HG03097 (cell line): ENCODE data around the gene TMEM127.
"Not testable (repeated sequence)": the region's sequence is repeated elsewhere in the genome, so short reads cannot be mapped to it uniquely, and the experiment has no call there.

Experiments used
- ATAC-seq: cut with Tn5 transposase; IDR thresholded peaks from one replicate; pipeline ENCODE4 v1.9.1; 2021; ENCODE audit not compliant: unreplicated experiment, low FRiP score

Gene TMEM127

DNA sequence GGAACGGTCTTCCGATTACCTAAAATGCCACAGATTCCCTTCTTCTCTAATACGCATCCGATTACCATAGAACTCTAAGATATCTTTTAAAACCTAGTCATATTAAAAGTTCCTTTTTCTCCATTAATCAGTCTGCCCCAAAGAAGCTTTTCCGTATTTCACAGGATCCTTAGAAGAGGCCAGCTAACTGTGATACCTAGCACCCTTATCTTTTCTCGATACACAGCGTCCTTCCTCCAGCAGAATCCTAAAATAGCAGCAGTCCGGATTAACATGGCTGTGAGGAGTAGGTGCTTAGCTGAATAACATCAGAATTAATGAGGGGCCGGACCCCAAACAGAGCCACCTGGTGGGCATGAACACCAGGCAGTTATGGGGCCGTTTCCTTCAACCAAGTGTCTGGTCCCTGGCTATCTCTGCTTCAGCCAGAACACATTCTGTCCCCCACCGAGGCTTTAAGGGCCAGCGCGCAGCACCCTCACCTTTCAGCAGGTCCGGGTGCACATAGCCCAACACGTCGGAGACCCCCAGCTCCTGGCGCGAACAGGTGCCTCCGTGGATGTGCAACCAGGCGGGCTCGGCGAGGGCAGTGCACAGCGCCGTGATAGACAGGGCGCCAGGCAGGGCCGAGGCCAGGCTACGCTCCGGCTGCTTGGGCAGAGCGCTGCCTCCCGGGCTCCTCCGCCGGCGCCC lies 995 bp downstream of the TMEM127 start:
- peak; percentile 21 for ATAC-seq

DNA sequence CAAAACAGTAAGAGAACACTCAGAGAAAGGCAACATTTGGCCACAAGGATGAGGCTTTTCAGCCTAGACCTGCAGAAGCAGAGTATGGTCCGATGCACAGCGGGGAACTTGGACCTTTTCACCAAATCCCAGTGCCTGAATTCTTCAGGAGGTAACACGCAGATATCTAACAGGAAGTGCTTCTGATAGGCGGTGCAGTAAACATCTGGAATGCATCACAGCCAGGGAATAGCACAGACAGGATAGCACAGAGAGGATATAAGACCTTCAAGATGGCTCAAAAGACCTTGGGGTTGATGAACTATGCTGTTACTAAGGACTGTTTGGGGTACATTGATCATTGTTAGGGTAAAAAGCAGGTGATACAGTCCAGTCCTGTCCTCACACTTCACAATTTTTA lies 1.7 kb downstream of the TMEM127 start:
- ATAC-seq: no peak

DNA sequence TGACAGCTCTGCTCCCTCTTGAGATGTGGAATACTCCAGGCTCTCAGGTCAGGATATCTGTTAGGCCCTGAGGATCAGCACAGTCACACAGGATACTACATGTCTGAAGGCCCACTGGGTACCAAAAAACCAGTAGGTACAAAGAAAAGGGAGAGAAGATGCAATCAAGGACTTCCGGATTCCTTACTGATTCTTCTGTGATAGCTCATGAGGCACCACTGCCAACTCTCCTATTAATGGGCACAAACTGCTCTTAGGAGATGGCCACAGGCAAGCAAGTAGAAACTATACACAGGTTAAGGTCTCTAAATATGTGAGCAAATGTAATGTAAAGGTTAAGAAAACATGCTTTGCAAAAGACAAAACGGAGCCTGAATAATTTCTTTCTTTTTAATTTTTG lies 3.5 kb downstream of the TMEM127 start:
- ATAC-seq: no peak

DNA sequence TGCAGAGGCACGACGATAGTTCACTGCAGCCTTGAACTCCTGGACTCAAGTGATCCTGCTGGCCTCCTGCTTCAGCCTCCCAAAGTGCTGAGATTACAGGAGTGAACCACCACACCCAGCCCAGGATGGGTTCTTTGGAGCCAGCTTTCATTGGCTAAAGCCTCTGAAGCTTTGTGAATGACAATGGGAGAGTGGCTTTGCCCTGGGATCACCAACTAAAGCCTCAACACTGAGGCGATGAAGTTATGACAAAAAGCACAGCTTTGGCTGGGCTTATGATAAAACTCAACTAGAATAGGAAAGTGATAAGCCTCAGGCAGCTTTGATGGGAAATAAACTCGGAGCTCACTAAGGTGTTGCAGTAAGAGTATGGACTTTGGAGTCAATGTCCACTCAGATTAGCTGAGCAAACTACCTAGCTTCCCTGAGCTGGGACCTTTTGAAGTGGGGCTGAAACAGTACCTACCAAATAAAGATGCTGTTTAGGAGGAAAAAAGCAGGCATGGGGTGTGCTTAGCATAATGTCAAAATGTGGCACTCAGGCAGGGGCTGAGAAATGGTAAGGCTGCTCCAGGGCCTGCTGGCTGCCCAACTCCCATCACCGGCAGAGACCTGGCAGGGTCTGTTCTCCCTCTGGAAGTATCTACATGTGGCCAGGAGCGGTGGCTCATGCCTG lies 4.3 kb downstream of the TMEM127 start:
- ATAC-seq: no peak

DNA sequence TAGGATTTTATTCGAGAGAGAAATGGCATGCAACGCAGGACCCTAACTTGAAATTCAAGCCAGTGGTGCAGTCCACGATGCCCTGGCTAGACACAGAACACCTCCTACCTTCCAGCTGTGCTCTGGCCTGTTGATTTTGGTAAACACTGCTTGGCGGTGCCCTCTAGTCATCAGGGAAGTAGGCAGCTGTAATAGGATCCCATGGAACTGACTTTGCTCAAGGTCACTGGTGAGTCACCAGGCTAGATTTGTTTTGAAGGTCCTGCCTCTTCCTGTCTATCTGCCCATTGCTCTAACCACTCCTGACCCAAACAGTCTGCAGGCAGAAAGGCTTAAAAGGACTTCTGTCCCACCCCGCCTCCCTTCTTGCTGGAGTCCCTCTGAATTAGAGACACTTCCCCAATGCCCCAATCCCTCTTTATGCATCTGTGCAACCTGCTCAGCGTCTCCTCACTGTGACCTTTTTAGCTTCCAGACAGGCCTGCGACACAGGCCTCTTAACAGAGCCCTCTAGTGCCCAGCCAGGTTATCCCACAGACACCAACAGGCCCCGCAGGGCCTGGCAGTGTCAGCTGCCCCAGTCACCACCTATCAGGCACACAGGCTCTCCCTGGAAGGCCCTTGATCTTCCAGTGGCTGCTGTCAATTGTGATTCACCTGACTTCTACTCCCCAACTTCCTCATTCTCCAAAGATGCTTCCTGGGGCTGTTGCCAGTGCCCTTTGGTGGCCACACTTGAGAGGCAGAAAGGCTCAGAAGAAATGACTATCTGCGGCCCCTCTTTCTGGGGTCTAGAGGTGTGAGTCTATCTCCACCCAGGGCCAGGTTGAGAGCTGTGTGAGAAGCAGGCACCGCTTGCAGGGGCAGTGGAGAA lies 5.2 kb downstream of the TMEM127 start:
- no peak for ATAC-seq

DNA sequence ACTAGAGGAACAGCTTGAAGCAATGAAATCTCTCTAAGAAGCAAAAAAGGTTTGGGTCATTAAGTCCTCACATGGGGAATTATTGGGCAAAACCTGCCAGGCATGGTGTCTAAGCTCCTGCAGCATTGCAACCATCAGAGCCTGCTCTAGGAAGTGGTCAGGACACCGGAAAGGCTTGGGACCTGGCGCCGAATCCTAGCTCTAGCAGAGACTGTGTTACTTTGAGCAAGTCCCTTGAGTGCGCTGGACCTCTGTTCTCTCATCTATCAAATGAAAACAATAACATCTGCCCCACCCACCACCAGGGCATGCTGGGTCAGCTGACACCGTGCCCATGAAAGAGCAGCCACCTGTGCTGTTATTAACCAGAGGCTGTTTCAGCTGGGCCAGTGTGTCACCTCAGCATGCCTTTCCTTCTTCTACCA lies 6.3 kb downstream of the TMEM127 start:
- no peak for ATAC-seq

DNA sequence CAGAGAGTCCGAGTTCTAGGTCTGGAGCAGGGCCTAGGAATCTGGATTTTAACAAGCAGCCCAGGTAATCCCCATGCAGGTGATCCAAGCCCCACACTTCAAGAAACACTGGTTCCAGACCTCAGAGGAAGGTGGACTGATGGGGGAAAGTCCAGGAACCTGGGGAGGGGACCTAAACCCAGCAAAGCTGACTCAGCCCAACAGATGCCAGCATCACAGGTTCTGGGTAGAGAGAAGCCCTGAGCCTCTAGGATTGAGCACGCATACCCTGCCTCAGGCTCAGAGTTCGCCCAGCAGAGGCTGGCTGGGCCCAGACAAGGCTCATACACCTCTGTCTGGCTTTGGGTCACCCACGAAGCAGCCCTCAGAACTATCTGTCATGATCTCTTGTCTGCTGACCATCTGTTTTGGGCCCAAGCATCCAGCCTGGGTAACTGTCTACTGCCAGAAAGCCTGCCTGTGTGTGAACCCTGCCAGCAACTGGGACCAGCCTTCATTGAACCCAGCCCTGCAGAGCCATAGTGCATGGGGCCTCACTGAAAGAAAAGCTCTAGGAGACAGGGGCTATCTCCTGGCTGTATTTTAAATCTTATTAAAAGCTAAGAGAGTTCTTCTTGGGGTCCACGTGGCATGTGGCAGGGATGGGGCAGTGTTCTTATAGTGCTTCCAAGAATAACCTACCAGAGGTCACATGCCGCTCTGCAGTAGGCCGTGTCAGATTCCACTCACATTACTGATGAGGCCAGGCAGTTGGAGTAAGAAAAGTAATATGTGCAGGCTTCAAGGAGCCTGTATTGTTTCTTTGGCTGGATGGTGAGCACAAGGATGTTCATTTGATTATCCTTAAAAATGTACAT lies 7.4 kb downstream of the TMEM127 start:
- ATAC-seq: no peak

DNA sequence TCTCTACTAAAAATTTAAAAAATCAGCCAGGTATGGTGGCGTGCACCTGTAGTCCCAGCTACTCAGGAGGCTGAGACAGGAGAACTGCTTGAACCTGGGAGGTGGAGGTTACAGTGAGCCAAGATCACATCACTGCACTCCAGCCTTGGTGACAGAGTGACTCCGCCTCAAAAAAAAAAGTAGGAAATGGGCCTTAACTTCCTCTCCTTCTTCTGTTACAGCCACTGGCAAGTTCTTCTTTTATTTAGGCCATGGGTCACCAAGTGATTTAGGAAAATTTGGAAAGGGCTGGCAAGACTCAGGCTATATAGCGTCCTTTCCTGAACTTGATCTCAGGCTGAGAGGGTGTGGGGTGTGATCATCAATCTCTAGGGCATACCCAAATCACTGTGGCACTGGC lies 8.1 kb downstream of the TMEM127 start:
- ATAC-seq: not testable (repeated sequence)

DNA sequence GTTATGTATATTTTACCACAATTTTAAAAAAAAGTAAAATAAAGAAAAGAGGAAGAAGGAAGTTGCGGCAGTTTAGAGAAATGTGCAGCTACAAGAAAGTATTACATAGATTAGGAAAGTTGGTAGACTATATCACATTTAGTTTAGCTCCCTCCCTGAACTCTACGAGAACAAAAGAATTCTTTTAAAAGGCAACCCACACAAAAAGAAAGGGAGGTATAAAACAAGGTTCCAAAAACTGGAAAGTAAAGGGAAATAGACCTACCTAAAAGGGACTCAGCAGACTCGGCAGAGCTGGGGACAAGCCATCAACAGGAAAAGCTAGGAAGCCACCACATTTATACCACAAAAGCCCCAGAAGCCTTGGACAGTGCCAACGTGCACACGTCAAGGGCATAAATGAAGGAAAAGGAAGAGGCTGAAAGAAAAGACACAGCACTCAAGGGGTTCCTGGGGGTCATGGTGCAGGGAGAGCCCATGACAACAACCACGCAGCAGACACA lies 9.1 kb downstream of the TMEM127 start:
- ATAC-seq: no peak

DNA sequence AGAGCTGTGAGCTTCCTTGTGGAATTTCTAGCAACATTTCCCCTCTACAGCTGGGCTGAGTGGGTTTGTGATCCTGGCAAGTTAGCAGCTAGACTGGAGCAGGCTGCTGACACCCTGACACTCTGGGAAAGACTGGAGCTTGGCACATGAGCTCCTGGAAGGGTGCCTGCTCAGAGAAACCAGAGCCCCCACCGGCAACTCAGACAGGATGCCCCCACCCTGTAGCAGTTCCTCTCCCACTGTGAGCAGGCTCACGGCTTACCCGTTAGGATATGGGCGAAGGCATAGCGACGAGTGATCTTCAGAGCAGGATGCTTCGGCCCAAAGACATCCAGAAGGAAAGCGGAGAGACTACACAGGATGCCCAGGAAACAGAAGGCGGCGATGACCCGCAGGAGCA lies 11.2 kb downstream of the TMEM127 start:
- no peak for ATAC-seq

DNA sequence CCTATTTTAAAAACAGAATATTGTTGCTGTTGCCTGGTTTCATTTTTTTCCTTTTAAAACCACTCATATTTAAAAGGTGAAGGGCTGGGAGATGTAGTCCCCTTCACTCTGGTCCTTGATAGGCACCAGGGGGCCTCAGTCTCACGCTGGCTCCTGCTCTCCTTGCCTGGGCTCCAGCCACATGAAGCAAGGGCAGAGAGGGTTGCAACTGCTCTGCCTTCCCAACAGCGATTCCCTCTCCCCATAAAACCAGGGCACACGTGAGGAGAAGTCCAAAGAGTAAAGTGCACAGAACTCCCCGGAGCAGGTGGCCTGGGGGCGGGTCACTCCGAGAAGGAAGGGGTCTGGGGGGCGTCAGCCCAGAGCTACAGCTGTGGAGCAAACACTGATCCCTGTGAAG lies 12.8 kb downstream of the TMEM127 start:
- no peak for ATAC-seq

DNA sequence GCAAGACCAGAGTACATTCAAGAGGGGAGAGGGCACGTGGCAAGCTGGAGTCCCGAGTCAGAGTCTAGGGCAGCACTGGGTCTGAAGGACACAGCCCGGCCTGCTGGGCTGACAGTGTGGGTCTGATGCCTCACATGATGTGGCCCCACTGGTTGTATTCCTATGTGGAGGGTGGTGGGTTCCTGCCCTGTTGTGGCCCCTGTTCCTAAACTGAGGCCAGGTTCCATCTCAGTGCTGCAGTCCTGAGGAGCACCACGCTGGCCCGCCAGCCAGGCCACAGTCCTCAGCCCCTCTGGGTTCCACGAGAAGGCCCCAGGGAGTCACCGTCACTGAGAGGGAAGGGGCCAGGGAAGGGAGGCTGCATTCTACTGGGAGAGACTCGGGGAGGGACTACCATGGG lies 13.3 kb downstream of the TMEM127 start:
- ATAC-seq: no peak

DNA sequence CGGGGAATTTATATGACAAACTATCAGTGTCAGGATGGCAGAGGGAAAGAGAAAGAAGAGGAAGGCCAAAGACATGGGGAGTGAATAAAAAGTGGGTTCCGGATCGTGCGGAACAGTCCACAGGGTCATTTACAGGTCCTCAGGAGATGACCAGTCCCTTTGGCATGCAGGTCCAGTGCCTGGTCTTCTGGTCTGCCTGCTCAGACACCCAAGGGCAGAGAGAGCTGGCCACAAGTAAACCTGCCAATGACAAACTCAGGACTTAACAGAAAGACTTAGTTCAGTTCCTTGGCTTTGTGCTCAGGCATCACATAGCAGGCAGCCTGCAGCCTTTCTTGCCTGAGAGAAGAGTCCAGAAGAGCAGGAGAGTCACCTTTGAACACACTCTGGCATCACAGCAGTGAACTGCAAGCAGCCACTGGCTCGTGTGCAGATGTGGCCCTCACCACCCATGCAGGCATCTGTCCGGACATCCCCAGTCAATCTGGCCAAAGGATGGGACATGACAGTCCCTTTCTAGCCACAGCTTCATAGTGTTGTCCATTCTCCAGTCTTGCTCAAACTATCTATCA lies 14.0 kb downstream of the TMEM127 start:
- ATAC-seq: no peak

DNA sequence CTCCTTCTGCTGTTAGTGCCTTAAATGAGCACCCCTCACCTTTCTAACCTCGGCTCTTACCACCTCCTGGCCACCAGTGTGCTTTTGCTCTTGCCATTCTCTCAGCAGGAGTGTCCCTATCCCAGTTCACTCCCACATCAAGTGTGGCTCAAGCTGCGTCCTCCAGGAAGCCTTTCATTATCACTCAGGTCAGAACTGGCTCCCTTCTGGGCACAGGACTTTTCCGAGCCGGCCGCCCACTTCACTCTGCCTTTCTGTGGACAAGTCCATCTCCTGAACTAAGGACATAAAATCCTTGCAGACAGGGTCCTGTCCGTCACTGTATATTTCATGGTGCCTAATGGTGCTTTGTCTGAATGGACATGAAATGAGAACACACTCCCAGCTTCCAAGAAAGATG lies 15.6 kb downstream of the TMEM127 start:
- ATAC-seq: no peak

DNA sequence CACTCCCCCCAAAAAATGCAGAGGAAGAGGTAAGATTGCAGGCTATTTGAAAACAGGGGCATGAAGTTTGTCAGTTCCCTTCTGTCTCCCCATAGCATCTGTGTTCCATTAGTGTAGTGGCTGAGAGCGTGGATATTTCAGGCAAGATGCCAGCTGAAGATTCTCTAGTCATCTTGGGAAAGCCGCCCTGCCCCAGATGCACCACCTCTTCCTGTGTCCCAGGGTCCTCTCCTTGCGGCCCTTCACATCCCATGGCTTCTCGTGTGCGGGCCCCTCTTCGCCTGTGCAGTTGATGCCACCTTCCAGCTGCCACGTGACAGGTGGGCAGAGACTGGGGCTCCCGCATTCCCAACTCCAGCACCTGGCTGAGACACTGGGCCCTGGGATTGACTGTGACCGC lies 16.1 kb downstream of the TMEM127 start:
- no peak for ATAC-seq

DNA sequence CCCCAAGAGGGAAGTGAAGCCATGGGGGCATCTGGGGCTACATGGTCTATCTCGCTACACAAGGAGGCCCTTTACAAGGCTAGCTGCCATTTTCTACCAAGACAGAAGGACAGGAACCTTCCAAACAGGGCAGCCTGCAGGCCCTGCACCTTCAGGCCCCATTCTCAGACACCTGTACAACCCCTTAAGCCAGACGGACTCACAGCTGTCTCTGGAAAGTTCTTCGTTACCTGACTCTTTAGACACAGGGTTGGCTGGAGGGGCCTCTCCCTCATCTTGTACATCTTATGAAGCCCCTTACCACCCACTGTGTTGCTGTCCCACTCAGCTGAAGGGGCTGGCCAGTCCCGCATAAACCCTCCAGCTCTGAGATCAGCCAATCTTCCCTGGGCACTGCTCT lies 17.2 kb downstream of the TMEM127 start:
- no peak for ATAC-seq

DNA sequence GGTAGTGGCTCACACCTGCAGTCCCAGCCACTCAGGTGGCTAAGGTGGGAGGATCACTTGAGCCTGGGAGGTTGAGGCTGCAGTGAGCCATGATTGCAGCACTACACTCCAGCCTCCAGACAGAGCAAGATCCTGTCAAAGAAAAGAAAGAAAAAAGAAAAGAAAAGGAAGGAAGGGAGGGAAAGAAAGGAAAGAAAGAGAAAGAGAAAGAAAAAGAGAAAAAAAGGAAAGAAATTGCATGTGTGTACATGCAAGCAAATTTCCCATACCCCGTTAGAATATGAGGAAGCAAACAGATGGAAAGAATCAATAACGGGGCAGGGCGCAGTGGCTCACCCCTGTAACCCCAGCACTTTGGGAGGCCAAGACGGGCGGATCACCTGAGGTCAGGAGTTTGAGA lies 17.9 kb downstream of the TMEM127 start:
- no peak for ATAC-seq

DNA sequence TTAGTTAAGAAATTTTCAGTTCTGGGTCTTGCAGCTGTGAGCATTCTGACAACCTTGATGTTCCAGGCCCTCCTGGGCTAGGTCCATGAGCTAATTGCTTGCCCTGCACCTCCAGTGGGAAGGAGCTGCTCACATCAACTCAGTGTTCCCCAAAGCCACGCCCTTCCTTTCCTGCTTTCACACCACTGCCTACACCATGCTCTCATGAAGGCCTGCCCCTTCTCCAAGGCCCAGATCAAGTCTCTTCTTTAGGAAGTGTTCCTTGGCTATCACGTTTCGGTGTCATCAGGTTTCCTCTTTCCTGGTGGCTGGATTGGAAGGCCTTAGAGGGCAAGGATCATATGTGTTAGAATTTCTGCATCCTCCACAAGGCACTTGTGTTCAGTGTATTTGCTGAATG lies 18.8 kb downstream of the TMEM127 start:
- ATAC-seq: no peak

DNA sequence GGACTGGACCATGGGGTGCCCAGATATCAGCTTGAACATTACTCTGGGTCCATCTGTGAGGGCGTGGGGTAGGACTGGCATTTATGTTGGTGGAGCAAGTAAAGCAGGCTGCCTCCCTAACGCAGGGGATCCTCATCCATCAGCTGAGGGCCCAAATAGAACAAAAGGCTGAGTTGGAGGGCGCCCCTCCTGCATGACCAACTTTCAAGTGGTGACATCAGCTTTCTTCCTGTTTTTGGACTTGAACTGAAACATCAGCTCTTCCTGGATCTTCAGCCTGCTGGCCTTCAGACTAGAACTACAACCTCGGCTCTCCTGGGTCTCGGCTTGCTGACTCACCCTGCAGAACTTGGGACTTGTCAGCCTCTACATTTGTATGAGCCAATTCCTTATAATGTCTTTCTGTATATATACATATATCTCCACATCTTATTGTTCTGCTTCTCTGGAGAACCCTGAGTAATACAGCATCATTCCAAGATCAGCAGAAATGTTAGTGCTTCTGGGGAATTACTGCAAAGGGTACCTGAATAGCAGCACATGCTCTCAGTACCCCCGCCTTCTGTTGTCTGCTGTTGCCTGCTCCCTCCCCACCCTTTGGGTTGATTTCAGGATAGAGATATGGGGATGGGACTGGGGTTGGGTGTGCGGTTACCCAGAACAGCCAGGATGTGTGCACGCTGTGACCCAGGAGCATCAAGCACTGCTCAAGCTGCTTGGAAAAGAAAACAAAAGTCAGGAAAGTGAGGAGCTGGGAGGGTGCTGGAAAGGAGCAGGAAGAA lies 20.0 kb downstream of the TMEM127 start:
- no peak for ATAC-seq
